ENCODE results near the gene PHKA2.
"Not testable (repeated sequence)": the region's sequence is repeated elsewhere in the genome, so short reads cannot be mapped to it uniquely, and the experiment has no call there.

The PHKA2 gene

GRCh38 chrX:18864390-18864920, 119.5 kb downstream of the PHKA2 start:
- no peak for DNase-seq (ENCODE audit: low spot score)

- no peak for DNase-seq (ENCODE audit: low spot score)
Observed at GRCh38 chrX:18861511-18861910, 122.4 kb downstream of the PHKA2 start.

DNA sequence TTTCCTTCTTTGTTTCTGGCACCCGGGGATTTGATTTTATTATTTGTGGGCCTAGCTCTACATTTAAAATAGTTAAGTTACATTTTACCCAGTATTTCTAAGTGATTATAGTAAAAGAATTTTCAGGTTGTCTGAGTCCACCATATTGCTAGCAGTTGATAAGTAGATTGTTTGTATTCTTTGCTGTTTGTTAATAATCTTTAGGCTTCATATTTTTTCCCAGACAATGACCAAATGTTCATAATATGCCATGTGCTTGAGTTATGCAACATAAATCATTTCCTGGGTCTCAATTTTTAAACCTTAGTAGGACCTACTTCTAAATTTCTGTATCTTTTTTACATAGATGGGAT, 127.3 kb downstream of the PHKA2 start:
- no peak for DNase-seq (ENCODE audit: low spot score)

DNA sequence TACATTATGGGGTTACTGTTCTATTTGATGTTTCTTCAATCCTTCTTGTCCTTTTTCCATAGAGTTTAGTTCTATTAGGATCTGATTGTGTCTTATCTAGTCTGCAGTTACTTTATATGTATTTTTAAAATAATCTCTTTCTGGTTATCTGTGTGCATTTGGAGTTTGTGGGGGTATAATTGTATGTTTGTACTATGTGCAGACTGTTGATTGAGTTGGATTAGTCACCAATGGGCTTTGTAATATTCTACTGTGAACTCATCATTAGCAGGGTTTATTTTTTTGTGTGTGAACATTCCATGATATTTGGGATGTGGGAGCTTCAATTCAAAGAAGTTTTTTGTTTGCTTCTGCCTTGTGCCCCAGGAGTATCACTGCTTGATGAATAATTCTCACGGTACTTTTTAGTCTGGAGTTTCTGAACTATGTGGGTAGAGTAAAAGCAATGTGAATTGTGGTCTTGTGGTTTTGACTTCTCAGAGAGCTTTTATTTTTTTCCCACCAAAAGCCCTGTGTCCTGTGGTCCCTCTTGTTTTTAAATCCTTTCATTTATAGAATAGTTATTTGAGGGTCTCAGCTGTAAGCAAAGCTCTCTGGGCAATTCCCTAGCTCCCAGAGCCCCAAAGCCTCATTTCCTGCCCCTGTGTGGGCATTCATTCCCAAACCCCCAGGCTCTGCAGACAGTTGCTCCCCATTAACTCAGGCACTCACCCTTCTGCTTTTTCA, 127.8 kb downstream of the PHKA2 start:
- DNase-seq (ENCODE audit: low spot score): no peak

DNA sequence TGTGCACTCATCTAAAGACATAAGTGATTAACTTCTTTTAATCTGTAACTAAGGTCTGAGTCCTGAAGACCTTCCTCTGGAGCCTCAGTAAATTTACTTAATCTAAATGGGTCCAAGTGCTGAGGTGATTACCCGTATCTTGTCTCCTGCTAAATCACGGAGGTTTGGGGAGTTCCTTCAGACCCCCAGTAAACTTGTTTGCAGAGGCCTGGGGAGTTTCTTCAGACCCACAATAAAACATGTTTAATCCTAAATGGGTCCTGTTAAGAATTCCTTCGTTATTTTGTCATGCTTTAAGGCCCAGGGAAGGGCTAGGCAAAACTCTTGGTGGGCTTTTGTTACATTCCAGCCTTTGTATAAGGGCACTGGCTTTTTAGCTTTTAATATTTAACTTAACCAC, 136.0 kb downstream of the PHKA2 start:
- not testable (repeated sequence) for DNase-seq (ENCODE audit: low spot score)

All from RKO (cell line).